Neuronal stem cell (in vitro differentiated cells): ENCODE measurements around the gene FAM24B.
"Not testable (repeated sequence)": the region's sequence is repeated elsewhere in the genome, so short reads cannot be mapped to it uniquely, and the experiment has no call there.

ENCODE experiments used
- DNase-seq: peaks from one replicate; pipeline ENCODE4 v3.0.0-alpha.2; 2013; ENCODE audit warnings: low spot score
- H2AFZ ChIP-seq: one replicate; pipeline ENCODE4 v1.6.1; 2013; ENCODE audit warnings: mild to moderate bottlenecking, low read length, inconsistent platforms
- H2AK5ac ChIP-seq: 2 replicates; pipeline ENCODE4 v1.6.1; 2013; ENCODE audit warnings: low read depth, mild to moderate bottlenecking, inconsistent platforms, low read length, moderate library complexity, mixed read lengths
- H2BK120ac ChIP-seq: 2 replicates; pipeline ENCODE4 v1.6.1; 2013; ENCODE audit warnings: low read depth, mild to moderate bottlenecking, inconsistent platforms, low read length, moderate library complexity, mixed read lengths
- H2BK12ac ChIP-seq: one replicate; pipeline ENCODE4 v1.6.1; 2013; ENCODE audit warnings: low read length, inconsistent platforms
- H2BK15ac ChIP-seq: 2 replicates; pipeline ENCODE4 v1.6.1; 2013; ENCODE audit warnings: mild to moderate bottlenecking, low read length, inconsistent platforms, mixed read lengths
- H2BK5ac ChIP-seq: one replicate; pipeline ENCODE4 v1.6.1; 2013; ENCODE audit warnings: inconsistent platforms, mild to moderate bottlenecking, low read length, moderate library complexity
- H3K14ac ChIP-seq: one replicate; pipeline ENCODE4 v1.6.1; 2013; ENCODE audit warnings: low read length, inconsistent platforms
- H3K18ac ChIP-seq: 2 replicates; pipeline ENCODE4 v1.6.1; 2013; ENCODE audit warnings: low read length, inconsistent platforms
- H3K23ac ChIP-seq: 2 replicates; pipeline ENCODE4 v1.6.1; 2013; ENCODE audit warnings: low read depth, mild to moderate bottlenecking, mixed read lengths, low read length, inconsistent platforms; ENCODE audit not compliant: poor library complexity
- H3K27ac ChIP-seq: replicated peaks from 3 replicates; pipeline ENCODE4 v1.5.1; 2013; ENCODE audit warnings: low read length, inconsistent platforms
- H3K27me3 ChIP-seq, 3 experiments: 2 replicates each; pipeline ENCODE4 v1.6.1; 2013; ENCODE audit warnings: low read length in 3 of 3, mild to moderate bottlenecking in 2 of 3, inconsistent platforms in 1 of 3, low read depth in 1 of 3, mixed read lengths in 1 of 3, moderate library complexity in 1 of 3; ENCODE audit not compliant: control insufficient read depth in 3 of 3, insufficient read depth in 3 of 3
- H3K36me3 ChIP-seq, 2 donors: replicated peaks in 1 of 2; 2 replicates each; pipeline ENCODE4 v1.6.1; 2013; ENCODE audit warnings: low read length in 2 of 2; ENCODE audit not compliant: control insufficient read depth in 2 of 2, insufficient read depth in 2 of 2
- H3K4ac ChIP-seq: 2 replicates; pipeline ENCODE4 v1.6.1; 2013; ENCODE audit warnings: inconsistent platforms, mild to moderate bottlenecking, low read length, moderate library complexity
- H3K4me1 ChIP-seq, 2 donors: 1 replicate in 1 of 2; 2 replicates in 1 of 2; pipeline ENCODE4 v1.6.1; 2013; ENCODE audit warnings: low read length in 2 of 2, low read depth in 1 of 2; ENCODE audit not compliant: control insufficient read depth in 2 of 2, insufficient read depth in 1 of 2
- H3K4me2 ChIP-seq: one replicate; pipeline ENCODE4 v1.6.1; 2013; ENCODE audit warnings: mild to moderate bottlenecking, low read length, inconsistent platforms; ENCODE audit not compliant: insufficient read depth, poor library complexity, severe bottlenecking
- H3K4me3 ChIP-seq, 2 donors: 2 replicates each; pipeline ENCODE4 v1.5.1; 2013; ENCODE audit warnings: low read length in 2 of 2, mild to moderate bottlenecking in 2 of 2, inconsistent platforms in 1 of 2, moderate library complexity in 1 of 2
- H3K79me1 ChIP-seq: one replicate; pipeline ENCODE4 v1.6.1; 2013; ENCODE audit warnings: low read depth, mild to moderate bottlenecking, inconsistent platforms, low read length, moderate library complexity
- H3K9ac ChIP-seq: one replicate; pipeline ENCODE4 v1.6.1; 2013; ENCODE audit warnings: mild to moderate bottlenecking, low read depth, low read length, inconsistent platforms; ENCODE audit not compliant: poor library complexity
- H3K9me3 ChIP-seq, 2 donors: replicated peaks in 1 of 2; 2 replicates each; pipeline versions ENCODE3 to v1.6.1; 2013; ENCODE audit warnings: low read length in 2 of 2, mild to moderate bottlenecking in 2 of 2, inconsistent platforms in 1 of 2, low read depth in 1 of 2, mixed read lengths in 1 of 2, moderate library complexity in 1 of 2; ENCODE audit not compliant: control insufficient read depth in 2 of 2, insufficient read depth in 1 of 2
- H4K8ac ChIP-seq: one replicate; pipeline ENCODE4 v1.6.1; 2013; ENCODE audit warnings: low read depth, mild to moderate bottlenecking, inconsistent platforms, low read length, moderate library complexity
- H4K91ac ChIP-seq: one replicate; pipeline ENCODE4 v1.6.1; 2013; ENCODE audit warnings: low read length, low read depth, mild to moderate bottlenecking, inconsistent platforms; ENCODE audit not compliant: poor library complexity
- WGBS, 2 donors: extraction: QIAGEN DNeasy Blood & Tissue Kit; methylation state at CpG; one replicate each; pipeline ENCODE4 v1.1.7; 2013; ENCODE audit warnings: missing lambda C conversion rate in 2 of 2, mixed read lengths in 1 of 2; ENCODE audit not compliant: insufficient read length in 2 of 2, insufficient replicate concordance in 1 of 2; ENCODE audit errors: extremely low coverage in 2 of 2; 5-methylcytosine and 5-hydroxymethylcytosine counted together

FAM24B gene

DNA sequence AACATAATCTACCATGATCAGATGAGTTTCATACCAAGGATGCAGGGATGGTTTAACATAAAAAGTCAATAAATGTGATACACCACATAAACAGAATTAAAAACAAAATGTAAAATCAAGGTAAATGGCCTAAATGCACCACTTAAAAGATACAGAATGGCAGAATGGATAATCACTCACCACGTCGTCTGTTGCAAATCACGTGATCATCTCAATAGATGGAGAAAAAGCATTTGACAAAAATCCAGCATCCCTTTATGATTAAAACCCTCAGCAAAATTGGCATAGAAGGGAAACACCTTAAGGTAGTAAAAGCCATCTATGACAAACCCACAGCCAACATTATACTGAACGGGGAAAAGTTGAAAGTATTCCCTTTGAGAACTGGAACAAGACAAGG, 24.5 kb upstream of the FAM24B start:
- not testable (repeated sequence) for H3K14ac ChIP-seq, H2BK120ac ChIP-seq, H3K4me1 ChIP-seq, H2AFZ ChIP-seq, H4K8ac ChIP-seq, H3K79me1 ChIP-seq, H2BK15ac ChIP-seq, H3K36me3 ChIP-seq, H4K91ac ChIP-seq, H2BK5ac ChIP-seq, H3K23ac ChIP-seq, DNase-seq, H3K27me3 ChIP-seq, H2AK5ac ChIP-seq, H3K27ac ChIP-seq, H2BK12ac ChIP-seq, H3K4me3 ChIP-seq, H3K9me3 ChIP-seq, H3K4me2 ChIP-seq, H3K18ac ChIP-seq, H3K9ac ChIP-seq, H3K4ac ChIP-seq
- no CpG with 5 or more reads among the region's 4 CpGs for WGBS, 2 donors

DNA sequence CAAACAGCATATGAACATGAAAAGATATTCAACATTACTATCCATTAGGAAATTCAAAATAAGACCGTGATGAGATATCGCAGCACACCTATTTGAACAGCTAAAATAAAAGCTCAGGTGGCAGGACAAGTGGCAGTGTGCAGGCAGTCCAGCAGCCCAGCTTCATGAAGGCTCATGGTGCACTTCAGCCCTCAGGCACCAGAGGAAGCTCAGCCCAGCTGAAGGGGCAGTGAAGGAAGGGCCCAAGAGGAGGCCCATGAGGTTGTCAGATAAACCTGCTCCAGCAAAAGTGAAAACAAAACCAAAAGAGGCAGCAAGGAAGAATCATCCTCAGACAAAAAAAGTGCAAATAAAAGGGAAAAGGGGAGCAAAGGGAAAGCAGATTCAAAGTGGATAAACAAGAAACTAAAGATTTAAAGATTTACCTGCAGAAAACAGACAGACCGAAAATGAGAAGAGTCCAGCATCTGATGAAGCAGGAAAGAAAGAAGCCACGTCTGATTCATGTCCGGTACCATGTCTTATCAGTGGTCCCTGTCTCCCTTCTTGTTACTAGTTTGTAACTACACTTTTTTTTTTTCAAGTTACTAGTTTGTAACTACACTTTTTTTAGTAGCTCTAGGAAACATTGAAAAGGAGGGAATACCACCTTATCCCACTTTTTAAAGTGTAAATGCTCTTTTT, 15.0 kb upstream of the FAM24B start:
- Histone ChIP-seq H4K91ac (no peak overlapping the region), H3K9me3 (peaks cover 0 to 3% of the 10 kb centered on the region in 2 donors), H3K18ac (peak overlapping the region; percentile 24), H3K23ac (no peak overlapping the region), H3K27ac (no peak overlapping the region), H2AFZ (no peak overlapping the region), H3K4me1 (no peaks in the 10 kb centered on the region), H2BK15ac (no peak overlapping the region), H3K4ac (no peak overlapping the region), H3K36me3 (no peaks in the 10 kb centered on the region), H2AK5ac (no peak overlapping the region), H2BK5ac (no peak overlapping the region), H3K4me2 (no peak overlapping the region), H3K27me3 (peaks cover 0 to 11% (median 0%) of the 10 kb centered on the region in 3 experiments), H2BK120ac (no peak overlapping the region), H3K9ac (no peak overlapping the region), H3K14ac (no peak overlapping the region), H2BK12ac (no peak overlapping the region), H3K4me3 (no peak overlapping the region), H3K79me1 (no peaks in the 10 kb centered on the region), H4K8ac (no peak overlapping the region)
- no CpG with 5 or more reads among the region's 5 CpGs for WGBS, 2 donors
- DNase-seq: no peak

DNA sequence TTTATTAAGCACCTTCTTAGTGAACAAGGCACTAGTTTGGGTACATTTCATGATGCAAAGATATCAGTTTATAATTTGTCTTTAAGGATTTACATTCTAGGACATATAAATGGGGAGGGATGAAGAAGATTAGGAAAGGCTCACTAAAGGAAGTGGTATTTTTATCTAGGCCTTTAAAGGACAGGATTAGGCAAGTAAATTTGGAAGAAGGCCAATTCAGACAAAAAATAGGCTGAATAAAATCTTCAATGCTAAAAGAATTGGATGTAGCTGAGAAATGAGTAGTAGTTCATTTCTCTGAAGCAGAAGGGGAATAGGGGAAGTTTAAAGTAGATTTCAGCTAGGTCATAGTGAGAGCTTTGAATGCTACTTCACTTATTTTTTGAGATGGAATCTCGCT, 4.8 kb upstream of the FAM24B start:
- Histone ChIP-seq H4K91ac (no peak overlapping the region), H2BK12ac (no peak overlapping the region), H2BK5ac (no peak overlapping the region), H4K8ac (no peak overlapping the region), H3K4me3 (no peak overlapping the region), H2BK120ac (no peak overlapping the region), H3K79me1 (no peaks in the 10 kb centered on the region), H3K9me3 (peaks cover 0 to 3% of the 10 kb centered on the region in 2 donors), H3K9ac (no peak overlapping the region), H3K27me3 (peaks cover 0 to 25% (median 0%) of the 10 kb centered on the region in 3 experiments), H3K4me1 (no peaks in the 10 kb centered on the region), H3K23ac (no peak overlapping the region), H3K27ac (no peak overlapping the region), H3K4me2 (no peak overlapping the region), H3K18ac (no peak overlapping the region), H3K4ac (no peak overlapping the region), H3K14ac (no peak overlapping the region), H2AFZ (no peak overlapping the region), H2BK15ac (no peak overlapping the region), H3K36me3 (no peaks in the 10 kb centered on the region), H2AK5ac (no peak overlapping the region)
- WGBS, 2 donors: no CpG with 5 or more reads among the region's 1 CpG
- DNase-seq: no peak

DNA sequence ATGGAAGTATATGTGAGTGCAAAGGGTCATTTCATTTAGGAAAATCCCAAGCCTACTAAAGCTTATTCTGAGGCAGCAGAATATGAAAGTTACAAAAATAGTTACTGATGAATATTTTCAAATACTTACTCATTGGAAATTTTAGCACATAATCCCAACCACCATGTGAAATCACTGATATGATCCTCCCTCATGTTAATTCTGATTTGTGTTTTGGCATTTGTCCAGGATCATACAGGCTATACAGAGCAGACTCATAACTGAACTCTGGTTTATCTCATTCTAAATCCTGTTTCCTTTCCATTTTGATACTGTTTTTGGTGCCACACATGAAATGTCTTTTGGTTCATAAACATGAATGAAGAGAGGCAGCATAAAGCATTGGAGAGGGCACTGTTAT, 3.4 kb upstream of the FAM24B start:
- H3K4me2 ChIP-seq: no peak overlapping the region
- H2BK15ac ChIP-seq: no peak overlapping the region
- no peaks in the 10 kb centered on the region for H3K79me1 ChIP-seq
- no peak overlapping the region for H3K27ac ChIP-seq
- H3K36me3 ChIP-seq: no peaks in the 10 kb centered on the region
- peaks cover 0 to 19% (median 0%) of the 10 kb centered on the region in 3 experiments for H3K27me3 ChIP-seq
- H4K8ac ChIP-seq: no peak overlapping the region
- H3K23ac ChIP-seq: no peak overlapping the region
- H3K9me3 ChIP-seq: peaks cover 0 to 3% of the 10 kb centered on the region in 2 donors
- no peak overlapping the region for H2AFZ ChIP-seq
- no peak overlapping the region for H3K9ac ChIP-seq
- no peak overlapping the region for H3K4ac ChIP-seq
- H3K14ac ChIP-seq: no peak overlapping the region
- no peak overlapping the region for H2BK120ac ChIP-seq
- no peak overlapping the region for H2BK12ac ChIP-seq
- H3K18ac ChIP-seq: no peak overlapping the region
- H4K91ac ChIP-seq: no peak overlapping the region
- no peak overlapping the region for H2AK5ac ChIP-seq
- H3K4me3 ChIP-seq: no peak overlapping the region
- H3K4me1 ChIP-seq: peaks cover 0 to 2% of the 10 kb centered on the region in 2 donors
- no peak for DNase-seq
- H2BK5ac ChIP-seq: no peak overlapping the region
